HL-60 (cell line): ENCODE results near the gene UBE2E2.

Experiments
- CTCF ChIP-seq: IDR thresholded peaks from one replicate; pipeline ENCODE4 v1.5.1; 2011; ENCODE audit warnings: low read length, control low read depth, inconsistent platforms; ENCODE audit not compliant: insufficient read depth
- GABPA ChIP-seq: IDR thresholded peaks from 2 replicates; pipeline ENCODE4 v1.6.1; 2012; ENCODE audit warnings: low read depth
- POLR2AphosphoS5 ChIP-seq: IDR thresholded peaks from 2 replicates; pipeline ENCODE4 v1.6.1; 2012; ENCODE audit warnings: low read depth
- REST ChIP-seq: IDR thresholded peaks from 2 replicates; pipeline ENCODE4 v1.6.1; 2012; ENCODE audit warnings: low read depth; ENCODE audit not compliant: insufficient replicate concordance

- TF ChIP-seq GABPA (no peak), CTCF (no peak), REST (no peak), POLR2AphosphoS5 (no peak)
Measured at GRCh38 chr3:23203708-23204330, 692 bp downstream of the UBE2E2 start.
